Adipocyte (in vitro differentiated cells): ENCODE data around the gene ANKMY2.

Experiments
- DNase-seq: peaks from one replicate; pipeline ENCODE4 v3.0.0-alpha.2; 2015; ENCODE audit warnings: low read depth
- H3K27me3 ChIP-seq: replicated peaks from 2 replicates; pipeline ENCODE4 v1.7.0; 2013; ENCODE audit warnings: mild to moderate bottlenecking, low read length, moderate library complexity; ENCODE audit not compliant: control insufficient read depth, insufficient read depth
- H3K36me3 ChIP-seq: 2 replicates; pipeline ENCODE4 v1.7.0; 2013; ENCODE audit warnings: low read length, mild to moderate bottlenecking, moderate library complexity; ENCODE audit not compliant: control insufficient read depth, insufficient read depth, severe bottlenecking
- H3K4me1 ChIP-seq: 2 replicates; pipeline ENCODE4 v1.7.0; 2013; ENCODE audit warnings: mild to moderate bottlenecking, low read length, moderate library complexity; ENCODE audit not compliant: control insufficient read depth, insufficient read depth
- H3K4me3 ChIP-seq: 2 replicates; pipeline ENCODE4 v1.7.0; 2013; ENCODE audit warnings: mild to moderate bottlenecking, low read length, moderate library complexity
- H3K9ac ChIP-seq: 2 replicates; pipeline ENCODE4 v1.7.0; 2013; ENCODE audit warnings: mild to moderate bottlenecking, low read length, moderate library complexity
- H3K9me3 ChIP-seq: 2 replicates; pipeline ENCODE4 v1.7.0; 2013; ENCODE audit warnings: mild to moderate bottlenecking, low read length, moderate library complexity; ENCODE audit not compliant: control insufficient read depth

ANKMY2 gene

DNA sequence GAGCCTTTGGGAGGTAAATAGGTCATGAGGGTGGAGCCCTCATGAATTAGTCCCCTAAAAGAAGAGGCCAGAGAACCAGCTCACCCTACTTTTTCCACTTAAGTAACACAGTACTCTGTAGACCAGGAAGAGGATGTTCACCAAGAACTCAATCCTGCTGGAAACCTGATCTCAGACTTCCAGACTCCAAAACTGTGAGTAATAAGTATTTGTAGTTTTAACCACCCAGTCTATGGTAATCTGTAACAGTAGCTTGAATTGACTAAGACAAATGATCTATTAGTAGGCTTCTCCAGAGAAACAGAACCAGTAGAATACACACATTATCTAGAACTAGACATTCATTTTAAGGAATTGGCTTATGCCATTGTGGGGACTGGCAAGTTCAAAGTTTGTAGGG, 51.5 kb downstream of the ANKMY2 start:
- Histone ChIP-seq H3K4me1 (no peaks in the 10 kb centered on the region), H3K36me3 (peaks cover 6% of the 10 kb centered on the region), H3K9me3 (no peaks in the 10 kb centered on the region), H3K4me3 (no peak overlapping the region), H3K9ac (no peak overlapping the region), H3K27me3 (no peaks in the 10 kb centered on the region)
- peak; percentile 7 for DNase-seq

DNA sequence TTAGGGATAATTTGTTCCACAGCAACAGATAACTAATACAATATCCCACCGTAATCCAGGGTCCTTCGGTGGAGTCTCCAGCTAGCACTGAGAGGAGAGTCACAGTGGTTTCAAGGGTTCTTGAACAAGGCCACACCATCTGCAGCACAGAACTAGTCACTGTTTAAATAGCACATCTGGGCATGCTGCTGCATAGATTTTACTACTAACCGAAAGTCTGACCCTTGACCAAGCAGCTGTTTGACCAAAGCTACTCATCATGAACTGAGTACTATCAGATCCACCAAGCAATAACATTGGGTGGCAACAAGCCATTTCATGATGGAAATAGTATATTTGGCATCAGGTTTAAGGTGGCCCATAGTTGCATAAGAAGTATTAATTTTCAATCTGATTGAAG, 53.2 kb downstream of the ANKMY2 start:
- H3K36me3 ChIP-seq: no peaks in the 10 kb centered on the region
- DNase-seq: no peak
- H3K9ac ChIP-seq: no peak overlapping the region
- H3K27me3 ChIP-seq: no peaks in the 10 kb centered on the region
- H3K9me3 ChIP-seq: no peaks in the 10 kb centered on the region
- H3K4me3 ChIP-seq: no peak overlapping the region
- no peaks in the 10 kb centered on the region for H3K4me1 ChIP-seq

DNA sequence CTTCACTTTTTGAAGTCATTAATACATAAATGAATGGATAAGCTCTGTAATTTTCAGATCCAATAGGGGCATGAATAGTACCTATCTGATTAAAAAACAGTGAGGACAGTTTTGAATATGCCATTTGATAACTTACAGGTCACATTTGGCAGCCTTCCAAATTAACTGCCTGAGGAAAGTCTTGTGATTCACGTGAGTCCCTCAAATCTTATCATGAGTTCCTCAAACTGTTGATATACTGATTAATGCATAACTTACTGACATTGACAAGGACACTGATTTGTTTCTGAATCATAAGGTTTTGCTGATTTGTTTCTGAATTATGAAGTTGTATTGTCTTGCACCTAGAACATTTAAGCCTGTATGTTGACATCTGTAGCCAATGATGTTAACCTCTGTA, 55.1 kb downstream of the ANKMY2 start:
- H3K9ac ChIP-seq: no peak overlapping the region
- no peaks in the 10 kb centered on the region for H3K9me3 ChIP-seq
- no peaks in the 10 kb centered on the region for H3K36me3 ChIP-seq
- H3K27me3 ChIP-seq: no peaks in the 10 kb centered on the region
- H3K4me1 ChIP-seq: no peaks in the 10 kb centered on the region
- DNase-seq: no peak
- no peak overlapping the region for H3K4me3 ChIP-seq

DNA sequence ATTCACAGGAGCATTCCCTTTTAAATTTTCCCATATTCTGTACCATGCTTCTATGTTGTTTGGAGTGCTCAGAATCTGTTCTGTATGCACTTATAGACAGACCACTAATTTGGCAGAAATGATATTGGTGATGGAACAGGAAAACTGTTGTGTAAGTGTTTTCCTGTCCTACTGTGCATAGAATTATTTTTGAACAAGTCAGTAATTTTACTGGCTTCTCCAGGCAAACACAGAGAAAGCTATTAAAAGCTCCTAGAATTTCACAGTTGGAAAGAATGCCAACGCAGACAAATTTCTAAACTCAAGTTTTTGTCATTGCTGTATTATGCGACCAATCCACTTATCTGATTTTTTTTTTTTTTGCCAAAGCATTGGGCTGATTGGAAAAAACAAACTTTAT, 55.7 kb downstream of the ANKMY2 start:
- Histone ChIP-seq H3K9me3 (no peaks in the 10 kb centered on the region), H3K4me3 (no peak overlapping the region), H3K27me3 (no peaks in the 10 kb centered on the region), H3K4me1 (no peaks in the 10 kb centered on the region), H3K9ac (no peak overlapping the region), H3K36me3 (no peaks in the 10 kb centered on the region)
- no peak for DNase-seq

DNA sequence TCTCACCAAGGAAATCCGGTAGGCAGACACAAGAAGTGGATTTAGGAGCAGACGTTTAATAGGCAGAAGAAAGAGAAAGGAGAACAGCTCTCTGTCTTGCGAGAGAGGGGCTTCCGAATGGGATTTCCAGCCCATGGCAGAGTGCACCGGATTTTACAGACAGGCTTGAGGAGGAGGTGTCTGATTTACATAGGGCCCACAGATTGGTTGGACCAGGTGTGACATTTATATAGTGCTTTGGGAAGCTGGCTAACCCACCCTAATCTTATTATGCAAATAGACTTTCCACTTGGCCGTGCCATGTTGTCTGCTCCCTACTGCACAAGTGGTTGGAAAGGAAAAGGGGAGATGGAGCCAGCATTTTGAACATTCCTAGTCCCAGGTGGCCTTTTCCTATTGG, 57.8 kb downstream of the ANKMY2 start:
- Histone ChIP-seq H3K4me1 (no peaks in the 10 kb centered on the region), H3K27me3 (no peaks in the 10 kb centered on the region), H3K9me3 (no peaks in the 10 kb centered on the region), H3K4me3 (no peak overlapping the region), H3K36me3 (no peaks in the 10 kb centered on the region), H3K9ac (no peak overlapping the region)
- DNase-seq: no peak

DNA sequence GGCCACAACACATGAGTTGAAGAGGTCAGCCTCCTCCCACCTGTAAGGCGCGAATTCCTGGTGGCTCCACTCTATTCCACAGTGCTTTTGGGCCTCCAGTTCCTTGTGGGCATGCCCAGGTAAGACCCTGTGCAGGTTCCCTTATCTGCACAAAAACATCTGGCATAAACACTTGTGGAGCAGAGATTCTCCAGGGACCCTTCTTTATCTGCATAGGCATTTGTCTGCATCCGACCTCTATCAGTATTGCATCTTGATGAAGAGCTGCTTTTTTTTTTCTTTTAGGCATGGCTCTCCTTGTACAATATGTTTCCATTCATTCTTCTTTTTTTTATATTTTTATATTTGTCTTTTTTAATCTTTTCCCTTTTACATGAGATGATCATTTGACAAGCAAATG, 58.4 kb downstream of the ANKMY2 start:
- Histone ChIP-seq H3K36me3 (no peaks in the 10 kb centered on the region), H3K4me3 (no peak overlapping the region), H3K9me3 (no peaks in the 10 kb centered on the region), H3K27me3 (no peaks in the 10 kb centered on the region), H3K9ac (no peak overlapping the region), H3K4me1 (no peaks in the 10 kb centered on the region)
- DNase-seq: no peak

DNA sequence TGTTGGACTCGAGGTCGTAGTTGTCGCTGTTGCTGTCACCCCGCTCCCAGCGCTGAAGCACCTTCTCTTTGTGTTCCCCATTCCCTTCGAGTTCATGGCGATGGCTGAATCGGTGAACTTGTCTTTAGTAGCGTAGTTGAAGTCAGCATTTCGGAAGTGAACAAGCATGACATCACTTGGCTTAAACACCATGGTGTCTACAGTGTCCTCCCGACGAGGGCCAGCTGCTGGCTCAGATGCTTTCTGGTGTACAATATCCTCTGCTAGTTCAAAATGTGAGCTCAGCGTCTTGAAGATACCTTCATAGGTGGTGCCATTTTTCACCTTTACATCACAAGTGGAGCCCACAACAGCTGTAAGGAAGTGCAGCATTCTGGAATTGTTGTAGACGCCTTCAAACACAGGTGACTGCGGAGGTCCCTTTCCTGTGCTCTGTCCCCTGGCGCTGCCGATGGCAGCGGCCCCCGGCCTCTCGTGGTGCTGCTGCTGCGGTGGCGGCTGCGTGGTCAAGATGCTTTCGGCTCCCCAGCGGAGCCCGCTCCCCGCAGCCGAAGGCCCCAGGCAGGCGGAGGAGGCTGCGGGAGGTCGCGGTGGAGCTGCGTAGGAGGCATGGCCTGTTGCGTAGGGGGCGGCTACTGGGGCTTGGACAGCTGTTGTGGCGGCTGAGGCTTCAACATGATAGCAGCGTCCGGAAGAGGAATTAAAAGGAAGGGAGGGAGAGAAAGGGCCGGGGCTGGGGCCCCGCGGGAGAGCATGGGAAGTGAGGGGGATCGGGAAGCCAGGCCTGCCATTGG, 59.3 kb downstream of the ANKMY2 start:
- H3K36me3 ChIP-seq: no peaks in the 10 kb centered on the region
- no peak overlapping the region for H3K9ac ChIP-seq
- no peak overlapping the region for H3K4me3 ChIP-seq
- H3K4me1 ChIP-seq: no peaks in the 10 kb centered on the region
- DNase-seq: no peak
- no peaks in the 10 kb centered on the region for H3K27me3 ChIP-seq
- H3K9me3 ChIP-seq: no peaks in the 10 kb centered on the region

DNA sequence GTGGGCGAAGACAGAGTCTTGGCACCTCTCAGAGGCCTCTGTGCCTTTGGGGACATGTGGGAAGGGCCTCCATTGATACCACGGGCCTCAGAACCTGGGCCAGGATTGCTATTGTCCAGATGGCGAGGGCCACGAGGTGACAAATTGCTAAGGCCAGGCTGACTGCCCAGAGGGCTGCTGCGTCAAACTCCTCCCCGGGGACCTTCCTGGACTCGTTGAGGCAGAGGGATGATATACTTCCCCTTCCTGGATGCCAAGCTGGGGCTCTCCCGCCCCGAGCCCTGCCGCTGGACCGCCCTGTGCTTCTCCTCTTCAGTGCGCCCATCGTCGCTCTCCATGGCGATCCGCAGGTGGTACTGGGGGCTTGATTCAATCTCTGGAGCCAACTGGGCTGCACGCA, 60.0 kb downstream of the ANKMY2 start:
- DNase-seq: no peak
- no peaks in the 10 kb centered on the region for H3K36me3 ChIP-seq
- H3K4me1 ChIP-seq: no peaks in the 10 kb centered on the region
- no peak overlapping the region for H3K4me3 ChIP-seq
- H3K9ac ChIP-seq: no peak overlapping the region
- H3K27me3 ChIP-seq: no peaks in the 10 kb centered on the region
- H3K9me3 ChIP-seq: no peaks in the 10 kb centered on the region

DNA sequence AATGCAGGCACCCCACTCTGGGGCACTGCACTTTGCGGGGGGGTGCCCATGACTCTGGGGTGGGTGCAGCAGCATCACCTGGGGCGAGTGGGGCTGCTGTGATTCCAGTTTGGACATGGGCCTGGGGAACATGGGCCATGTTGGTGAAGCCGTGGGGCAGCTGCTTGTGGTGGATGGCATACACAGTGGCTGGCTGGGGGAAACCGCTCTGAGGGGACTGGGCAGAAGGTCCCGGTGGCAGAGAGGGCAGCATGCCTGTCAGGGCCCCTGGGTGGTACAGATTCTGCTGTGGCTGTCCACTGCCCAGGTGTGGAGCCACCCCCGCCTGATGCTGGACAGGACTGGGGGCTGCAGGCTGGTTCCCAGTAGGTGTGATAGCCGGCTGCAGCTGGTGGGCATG, 61.7 kb downstream of the ANKMY2 start:
- no peaks in the 10 kb centered on the region for H3K36me3 ChIP-seq
- DNase-seq: no peak
- H3K9ac ChIP-seq: no peak overlapping the region
- no peak overlapping the region for H3K4me3 ChIP-seq
- no peaks in the 10 kb centered on the region for H3K27me3 ChIP-seq
- H3K9me3 ChIP-seq: no peaks in the 10 kb centered on the region
- no peaks in the 10 kb centered on the region for H3K4me1 ChIP-seq

DNA sequence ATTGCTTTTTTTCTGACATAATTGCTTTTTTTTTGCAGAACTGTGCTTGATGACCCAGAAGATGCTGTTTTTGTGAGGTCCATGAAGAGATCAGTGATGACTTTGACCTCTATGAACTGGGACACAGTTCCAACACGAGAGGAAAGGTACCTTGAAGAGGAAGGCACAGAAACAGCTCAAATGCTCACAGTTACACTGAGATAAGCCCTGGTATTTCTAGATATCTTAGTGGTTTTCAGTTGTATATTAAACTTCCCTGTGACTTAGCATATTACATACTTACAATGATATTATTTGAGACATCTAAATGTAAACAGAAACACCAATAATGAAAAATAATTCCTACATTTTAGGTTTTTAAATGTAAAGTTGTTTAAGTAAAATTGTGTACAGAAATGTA, 64.3 kb downstream of the ANKMY2 start:
- Histone ChIP-seq H3K4me3 (no peak overlapping the region), H3K4me1 (no peaks in the 10 kb centered on the region), H3K27me3 (no peaks in the 10 kb centered on the region), H3K9me3 (no peaks in the 10 kb centered on the region), H3K9ac (no peak overlapping the region), H3K36me3 (no peaks in the 10 kb centered on the region)
- DNase-seq: no peak

DNA sequence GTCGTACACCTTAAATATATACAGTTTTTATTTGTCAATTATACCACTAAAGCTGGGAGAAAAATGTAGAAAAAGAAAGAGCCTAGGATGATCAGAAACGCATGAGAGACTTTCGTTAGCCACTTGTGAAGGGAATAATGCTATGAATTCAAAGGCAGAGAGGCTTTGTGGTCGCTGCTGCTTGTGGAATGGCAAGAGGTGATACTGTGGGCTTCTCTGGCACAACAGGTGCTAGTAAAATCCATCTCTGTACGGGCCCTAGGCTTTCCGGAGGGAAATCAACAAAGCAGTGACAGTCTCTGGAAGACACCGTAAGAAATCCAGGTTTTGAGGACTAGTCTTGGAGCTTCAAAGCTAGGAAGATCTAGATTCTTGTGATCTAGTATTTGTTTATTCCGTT, 66.3 kb downstream of the ANKMY2 start:
- no peaks in the 10 kb centered on the region for H3K27me3 ChIP-seq
- DNase-seq: no peak
- H3K9me3 ChIP-seq: no peaks in the 10 kb centered on the region
- no peaks in the 10 kb centered on the region for H3K36me3 ChIP-seq
- no peaks in the 10 kb centered on the region for H3K4me1 ChIP-seq
- no peak overlapping the region for H3K9ac ChIP-seq
- no peak overlapping the region for H3K4me3 ChIP-seq

DNA sequence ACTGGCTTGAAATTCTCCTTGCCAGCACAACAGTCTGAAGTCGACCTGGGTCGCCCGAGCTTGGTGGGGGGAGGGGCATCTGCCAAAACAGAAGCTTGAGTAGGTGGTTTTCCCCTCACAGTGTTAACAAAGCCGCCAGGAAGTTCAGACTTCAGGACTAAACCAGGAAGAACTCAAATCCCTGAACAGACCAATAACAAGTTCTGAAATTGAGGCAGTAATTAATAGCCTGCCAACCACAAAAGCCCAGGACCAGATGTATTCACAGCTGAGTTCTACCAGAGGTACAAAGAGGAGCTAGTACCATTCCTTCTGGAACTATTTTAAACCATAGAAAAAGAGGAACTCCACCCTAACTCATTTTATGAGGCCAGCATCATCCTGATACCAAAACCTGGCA, 73.6 kb downstream of the ANKMY2 start:
- Histone ChIP-seq H3K9me3 (no peaks in the 10 kb centered on the region), H3K36me3 (no peaks in the 10 kb centered on the region), H3K4me1 (no peaks in the 10 kb centered on the region), H3K9ac (no peak overlapping the region), H3K27me3 (no peaks in the 10 kb centered on the region), H3K4me3 (no peak overlapping the region)
- DNase-seq: no peak
